SK-N-SH (cell line): ENCODE results near the gene UCN. TPM values are rescaled to one million over a fixed set of nuclear protein-coding genes. Genes with fewer than 3 reads are reported as not detected.

Experiments used
- CTCF ChIA-PET: fragments of 300-600, 350-600 bp; formaldehyde crosslinking; extraction: SDS; loops from one replicate; lab custom pipeline; 2021; lab: Yijun Ruan, JAX
- POLR2A ChIA-PET: fragments of 350-600 bp; sonication (Branson Sonifier 250); formaldehyde crosslinking; extraction: SDS; loops from one replicate; lab custom pipeline; 2020; ENCODE audit warnings: antibody characterized with exemption, inconsistent platforms; lab: Yijun Ruan, JAX
- DNase-seq: peaks from one replicate; pipeline ENCODE4 v3.0.0; 2012
- H2AFZ ChIP-seq: fragments of 200-600 bp; sonication (generic); 2 replicates; pipeline ENCODE4 v1.8.1; 2016; ENCODE audit warnings: antibody characterized with exemption, mild to moderate bottlenecking, low read depth
- H3F3A ChIP-seq: fragments of 200-600 bp; sonication (generic); replicated peaks from 2 replicates; pipeline ENCODE3; 2016; ENCODE audit warnings: antibody characterized with exemption, mild to moderate bottlenecking; ENCODE audit not compliant: insufficient read depth
- H3K27ac ChIP-seq, 2 experiments: fragments of 200-500 bp in 1 of 2; fragments of 200-600 bp in 1 of 2; sonication (Bioruptor generic) in 1 of 2; sonication (generic), shearing (Covaris generic) in 1 of 2; 2 replicates each; pipeline versions ENCODE4 v1.5.1 to v1.6.1; 2014 to 2016; ENCODE audit warnings: low read depth in 2 of 2, inconsistent platforms in 1 of 2, low read length in 1 of 2, mild to moderate bottlenecking in 1 of 2, mixed read lengths in 1 of 2
- H3K27me3 ChIP-seq: fragments of 200-600 bp; sonication (generic), shearing (Covaris generic); 2 replicates; pipeline ENCODE4 v1.6.1; 2016; ENCODE audit warnings: mixed run types; ENCODE audit not compliant: insufficient read depth
- H3K36me3 ChIP-seq, 2 experiments: fragments of 200-500 bp in 1 of 2; fragments of 200-600 bp in 1 of 2; sonication (Bioruptor generic) in 1 of 2; sonication (generic) in 1 of 2; replicated peaks in 1 of 2; 2 replicates each; pipeline versions ENCODE3 to v1.5.1; 2014 to 2016; ENCODE audit warnings: low read length in 1 of 2, mild to moderate bottlenecking in 1 of 2; ENCODE audit not compliant: insufficient read depth in 2 of 2, control insufficient read depth in 1 of 2
- H3K4me1 ChIP-seq, 2 experiments: fragments of 200-500 bp in 1 of 2; fragments of 200-600 bp in 1 of 2; sonication (Bioruptor generic) in 1 of 2; sonication (generic), shearing (Covaris generic) in 1 of 2; 2 replicates each; pipeline versions ENCODE4 v1.5.1 to v1.6.1; 2014 to 2016; ENCODE audit warnings: low read depth in 1 of 2, low read length in 1 of 2, mixed run types in 1 of 2; ENCODE audit not compliant: insufficient read depth in 2 of 2, control insufficient read depth in 1 of 2
- H3K4me2 ChIP-seq: fragments of 200-600 bp; sonication (generic), shearing (Covaris generic); 2 replicates; pipeline ENCODE4 v1.6.1; 2017; ENCODE audit warnings: mixed run types
- H3K4me3 ChIP-seq, 2 experiments: fragments of 200-500 bp in 1 of 2; fragments of 200-600 bp in 1 of 2; sonication (Bioruptor generic) in 1 of 2; sonication (generic), shearing (Covaris generic) in 1 of 2; 2 replicates each; pipeline versions ENCODE4 v1.5.1 to v1.8.1; 2014 to 2016; ENCODE audit warnings: low read depth in 2 of 2, inconsistent platforms in 1 of 2, low read length in 1 of 2, mild to moderate bottlenecking in 1 of 2, mixed read lengths in 1 of 2, moderate library complexity in 1 of 2
- H3K79me2 ChIP-seq: fragments of 200-600 bp; sonication (generic); 2 replicates; pipeline ENCODE4 v1.8.1; 2017; ENCODE audit warnings: mild to moderate bottlenecking; ENCODE audit not compliant: insufficient read depth
- H3K9ac ChIP-seq: fragments of 200-600 bp; sonication (generic); 2 replicates; pipeline ENCODE4 v1.6.1; 2017; ENCODE audit warnings: mixed run types
- H3K9me2 ChIP-seq: fragments of 200-600 bp; sonication (generic); 2 replicates; pipeline ENCODE4 v1.6.1; 2017; ENCODE audit warnings: mixed run types
- H3K9me3 ChIP-seq: fragments of 200-600 bp; sonication (generic); 2 replicates; pipeline ENCODE4 v1.6.1; 2017; ENCODE audit warnings: mixed run types, mild to moderate bottlenecking, moderate library complexity
- H4K20me1 ChIP-seq: fragments of 200-600 bp; sonication (generic); 2 replicates; pipeline ENCODE4 v1.6.1; 2017; ENCODE audit warnings: mild to moderate bottlenecking, mixed run types; ENCODE audit not compliant: insufficient read depth
- EP300 ChIP-seq, 2 experiments: IDR thresholded peaks; 2 replicates each; pipeline versions ENCODE4 v1.4.0 to v1.6.1; 2012; ENCODE audit warnings: borderline replicate concordance in 1 of 2, low read depth in 1 of 2, low read length in 1 of 2
- EZH2phosphoT487 ChIP-seq: fragments of 200-600 bp; sonication (generic); IDR thresholded peaks from 2 replicates; pipeline ENCODE4 v1.6.1; 2017; ENCODE audit warnings: low read depth, mixed run types, mild to moderate bottlenecking, antibody characterized with exemption, moderate library complexity, borderline replicate concordance
- GATA2 ChIP-seq: sonication (generic); formaldehyde crosslinking; IDR thresholded peaks from 2 replicates; pipeline ENCODE4 v1.5.0; 2020; ENCODE audit warnings: mild to moderate bottlenecking, missing genetic modification reagents
- POLR2AphosphoS5 ChIP-seq: IDR thresholded peaks from 2 replicates; pipeline ENCODE4 v1.6.1; 2012; ENCODE audit warnings: low read depth, low read length
- SIN3A ChIP-seq: IDR thresholded peaks from 2 replicates; pipeline ENCODE4 v1.6.1; 2012; ENCODE audit warnings: low read depth, mild to moderate bottlenecking, low read length, moderate library complexity, borderline replicate concordance
- SMC3 ChIP-seq: IDR thresholded peaks from 2 replicates; pipeline ENCODE4 v1.6.1; 2012; ENCODE audit warnings: low read depth, low read length, improper control_type of control experiment
- TAF1 ChIP-seq: IDR thresholded peaks from 2 replicates; pipeline ENCODE4 v1.6.1; 2012; ENCODE audit warnings: low read depth, mild to moderate bottlenecking, low read length, moderate library complexity, borderline replicate concordance
- WGBS: methylation state at CpG from one replicate; pipeline ENCODE4 v1.1.6; 2017; ENCODE audit warnings: low lambda C conversion rate; 5-methylcytosine and 5-hydroxymethylcytosine counted together
- polyA plus RNA-seq, 3 experiments: library from polyadenylated mRNA; depleted of rRNA; stranded (reverse); fragments of >200 nt; gene quantifications; 2 replicates each; pipeline ENCODE4 v1.2.3, GENCODE V29; 2012
- TF ChIP-seq, protein P1 (sequence below): IDR thresholded peaks from 2 replicates; pipeline ENCODE4 v1.4.0; 2012; ENCODE audit warnings: low read depth
- TF ChIP-seq, protein P2 (sequence below): IDR thresholded peaks from 2 replicates; pipeline ENCODE4 v1.6.1; 2012; ENCODE audit warnings: mild to moderate bottlenecking, low read depth, low read length, moderate library complexity

Gene UCN
- polyA plus RNA-seq, 1 of the 3 experiments (the other 2 are of a cell fraction): 2.8 TPM

DNA sequence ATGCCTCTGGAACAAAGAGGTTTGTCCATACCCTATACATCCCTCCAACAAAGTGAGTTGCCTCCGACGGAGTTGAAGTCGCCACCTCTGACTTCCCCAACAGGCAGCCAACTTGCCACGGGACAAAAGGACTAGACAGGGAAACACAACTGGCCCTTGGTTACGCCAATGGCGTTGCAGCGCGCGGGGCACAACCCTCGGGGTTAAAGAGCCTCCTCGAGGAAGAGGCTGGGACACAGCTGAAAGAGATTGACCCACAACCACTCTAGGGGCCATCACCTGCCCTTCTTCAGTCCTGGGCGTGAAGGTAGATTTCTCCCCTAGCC lies 47.8 kb upstream of the UCN start:
- Histone ChIP-seq H3K27me3 (no peaks in the 10 kb centered on the region), H3F3A (peaks cover 21% of the 10 kb centered on the region), H2AFZ (peak overlapping the region; percentile 66; the same call in 1 of the 2 replicates), H3K9me2 (no peaks in the 10 kb centered on the region), H3K4me1 (peaks cover 7 to 19% of the 10 kb centered on the region in 2 experiments; a peak in 3 of 4 replicates), H3K9ac (peak overlapping the region; percentile 87), H4K20me1 (peaks cover 4% of the 10 kb centered on the region; the same call in 1 of the 2 replicates), H3K4me3 (peak overlapping the region; percentile 87 to 93), H3K79me2 (peaks cover 78% of the 10 kb centered on the region), H3K4me2 (peak overlapping the region; percentile 91), H3K36me3 (peaks cover 0 to 7% of the 10 kb centered on the region in 2 experiments), H3K27ac (peak overlapping the region; percentile 90 to 93), H3K9me3 (no peaks in the 10 kb centered on the region)
- DNase-seq: peak; percentile 70
- ChIA-PET POLR2A (interaction anchor here (0.5 to 2.8 kb wide), 14 partner anchors 8 to 277 kb away, joined by 3 to 24 read pairs (median 7); partner anchors contain the start of genes EIF2B4, MPV17, NRBP1 and PPM1G), CTCF (interaction anchor here (1.1 to 2.5 kb wide), 4 partner anchors 13 to 91 kb away, joined by 3 to 16 read pairs (median 3); partner anchors contain the start of genes EIF2B4, SNX17 and ZNF513)
- peak; percentile 81; the same call in 1 of the 2 replicates for TF ChIP-seq SIN3A
- TF ChIP-seq, protein P1, sequence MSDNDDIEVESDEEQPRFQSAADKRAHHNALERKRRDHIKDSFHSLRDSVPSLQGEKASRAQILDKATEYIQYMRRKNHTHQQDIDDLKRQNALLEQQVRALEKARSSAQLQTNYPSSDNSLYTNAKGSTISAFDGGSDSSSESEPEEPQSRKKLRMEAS: peak; percentile 35; the same call in 1 of the 2 replicates
- TF ChIP-seq TAF1: 0 out of 2 replicates have a peak, but pooled peaks have one; percentile 28
- TF ChIP-seq, protein P2, sequence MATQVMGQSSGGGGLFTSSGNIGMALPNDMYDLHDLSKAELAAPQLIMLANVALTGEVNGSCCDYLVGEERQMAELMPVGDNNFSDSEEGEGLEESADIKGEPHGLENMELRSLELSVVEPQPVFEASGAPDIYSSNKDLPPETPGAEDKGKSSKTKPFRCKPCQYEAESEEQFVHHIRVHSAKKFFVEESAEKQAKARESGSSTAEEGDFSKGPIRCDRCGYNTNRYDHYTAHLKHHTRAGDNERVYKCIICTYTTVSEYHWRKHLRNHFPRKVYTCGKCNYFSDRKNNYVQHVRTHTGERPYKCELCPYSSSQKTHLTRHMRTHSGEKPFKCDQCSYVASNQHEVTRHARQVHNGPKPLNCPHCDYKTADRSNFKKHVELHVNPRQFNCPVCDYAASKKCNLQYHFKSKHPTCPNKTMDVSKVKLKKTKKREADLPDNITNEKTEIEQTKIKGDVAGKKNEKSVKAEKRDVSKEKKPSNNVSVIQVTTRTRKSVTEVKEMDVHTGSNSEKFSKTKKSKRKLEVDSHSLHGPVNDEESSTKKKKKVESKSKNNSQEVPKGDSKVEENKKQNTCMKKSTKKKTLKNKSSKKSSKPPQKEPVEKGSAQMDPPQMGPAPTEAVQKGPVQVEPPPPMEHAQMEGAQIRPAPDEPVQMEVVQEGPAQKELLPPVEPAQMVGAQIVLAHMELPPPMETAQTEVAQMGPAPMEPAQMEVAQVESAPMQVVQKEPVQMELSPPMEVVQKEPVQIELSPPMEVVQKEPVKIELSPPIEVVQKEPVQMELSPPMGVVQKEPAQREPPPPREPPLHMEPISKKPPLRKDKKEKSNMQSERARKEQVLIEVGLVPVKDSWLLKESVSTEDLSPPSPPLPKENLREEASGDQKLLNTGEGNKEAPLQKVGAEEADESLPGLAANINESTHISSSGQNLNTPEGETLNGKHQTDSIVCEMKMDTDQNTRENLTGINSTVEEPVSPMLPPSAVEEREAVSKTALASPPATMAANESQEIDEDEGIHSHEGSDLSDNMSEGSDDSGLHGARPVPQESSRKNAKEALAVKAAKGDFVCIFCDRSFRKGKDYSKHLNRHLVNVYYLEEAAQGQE: no peak
- WGBS: under 1% methylated on average over 12 of the region's 12 CpGs

DNA sequence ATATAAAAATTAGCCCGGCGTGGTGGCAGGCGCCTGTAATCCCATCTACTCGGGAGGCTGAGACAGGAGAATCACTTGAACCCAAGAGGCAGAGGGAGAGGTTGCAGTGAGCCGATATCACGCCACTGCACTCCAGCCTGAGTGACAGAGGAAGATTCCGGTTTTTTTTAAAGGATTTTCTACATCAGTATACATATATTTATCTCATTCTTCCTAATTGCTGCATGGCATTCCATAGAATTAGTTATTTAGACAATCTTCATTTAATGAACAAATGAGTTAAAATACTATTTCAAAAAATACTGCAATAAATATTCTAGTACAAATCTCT lies 46.3 kb upstream of the UCN start:
- no peaks in the 10 kb centered on the region for H3K9me2 ChIP-seq
- no peaks in the 10 kb centered on the region for H3K27me3 ChIP-seq
- POLR2A ChIA-PET: no interaction called here
- no peak overlapping the region; the same call in 1 of the 2 replicates for H3K9ac ChIP-seq
- H4K20me1 ChIP-seq: peaks cover 4% of the 10 kb centered on the region; the same call in 1 of the 2 replicates
- no peak for DNase-seq
- peaks cover 7 to 19% of the 10 kb centered on the region in 2 experiments; a peak in 3 of 4 replicates for H3K4me1 ChIP-seq
- peak overlapping the region; percentile 91 for H3K4me2 ChIP-seq
- H3K9me3 ChIP-seq: no peaks in the 10 kb centered on the region
- H3K4me3 ChIP-seq: no peak overlapping the region; a peak in 1 of 4 replicates
- H3K36me3 ChIP-seq: peaks cover 0 to 2% of the 10 kb centered on the region in 2 experiments
- no peak overlapping the region for H2AFZ ChIP-seq
- TF ChIP-seq POLR2AphosphoS5 (no peak), TAF1 (no peak), GATA2 (CRISPR knock-in tag) (no peak), SMC3 (no peak), EP300 (IDR thresholded peaks at IDR 0.05; ENCODE audit: borderline replicate concordance in 1 of 2, low read depth in 1 of 2, low read length in 1 of 2) (no peak), EZH2phosphoT487 (no peak)
- peaks cover 19% of the 10 kb centered on the region for H3F3A ChIP-seq
- CTCF ChIA-PET: interaction anchor here (1.0 to 1.1 kb wide), 2 partner anchors 11 to 15 kb away, joined by 4 read pairs; partner anchors contain the start of genes EIF2B4 and SNX17
- peaks cover 85% of the 10 kb centered on the region for H3K79me2 ChIP-seq
- peak overlapping the region in 1 of 2 experiments; percentile 46; a peak in 1 of 4 replicates for H3K27ac ChIP-seq
- WGBS: 85% methylated on average over 7 of the region's 7 CpGs
